Measurements from ENCODE around the gene STRBP. TPM values are rescaled to one million over a fixed set of nuclear protein-coding genes. Genes with fewer than 3 reads are reported as not detected.

Gene STRBP
- total and polyA plus RNA-seq, 9 of the 15 experiments (the other 6 are each of a cell fraction or from before 2014, with no cell fraction given), result 27.7 to 84.0 (median 70.2) TPM

- BruUV-seq (replicated peaks), result no TSS peak
- no peak for FAIRE-seq
- POLR2A ChIA-PET, result interaction anchor here (1.2 to 1.4 kb wide), 2 partner anchors 9 kb away, joined by 3 to 4 read pairs; no protein-coding TSS in a partner anchor
- Histone ChIP-seq H3K4me1 (replicated peaks in 1 of 2; ENCODE audit: control insufficient read depth in 2 of 2, insufficient read depth in 2 of 2, low read length in 2 of 2) (no peaks in the 10 kb centered on the region; a peak in 1 of 5 replicates), H3K36me3 (ENCODE audit: control insufficient read depth, insufficient read depth, low read length) (peaks cover 22% of the 10 kb centered on the region), H3K4me2 (ENCODE audit: insufficient read depth, low read length) (no peak overlapping the region), H3K79me2 (ENCODE audit: control insufficient read depth, insufficient read depth, low read length) (peaks cover 57% of the 10 kb centered on the region), H4K20me1 (replicated peaks; ENCODE audit: control insufficient read depth, insufficient read depth, low read length) (no peaks in the 10 kb centered on the region; the same call in 1 of the 2 replicates), H3K9me3 (replicated peaks; ENCODE audit: control insufficient read depth, insufficient read depth, low read depth, low read length) (no peaks in the 10 kb centered on the region), H3K4me3 (no peak overlapping the region), H2AFZ (ENCODE audit: low read depth, low read length) (no peak overlapping the region), H3K27ac (ENCODE audit: extremely low read depth, low read depth, low read length) (no peak overlapping the region), H3K27me3 (ENCODE audit: control insufficient read depth in 2 of 2, insufficient read depth in 2 of 2, low read length in 2 of 2) (no peaks in the 10 kb centered on the region), H3K9ac (ENCODE audit: insufficient read depth in 1 of 2, low read depth in 2 of 2, low read length in 2 of 2) (no peak overlapping the region), H3K9me1 (ENCODE audit: control insufficient read depth, insufficient read depth, low read length) (no peaks in the 10 kb centered on the region)
- intact Hi-C loops (cut with micrococcal nuclease), result no loop called here
- TF ChIP-seq PTTG1 (tag; IDR thresholded peaks at IDR 0.05; ENCODE audit: low read depth) (no peak), XRCC5 (IDR thresholded peaks at IDR 0.05; ENCODE audit: low read depth, low read length) (no peak), HINFP (tag; conservative IDR thresholded peaks at IDR 0.05; ENCODE audit: low read depth) (no peak), BACH1 (tag; IDR thresholded peaks at IDR 0.05) (no peak), HBP1 (CRISPR knock-in tag; IDR thresholded peaks at IDR 0.05) (no peak), ZNF217 (CRISPR knock-in tag; IDR thresholded peaks at IDR 0.05) (no peak), TRIM24 (IDR thresholded peaks at IDR 0.05) (no peak), TARDBP (IDR thresholded peaks at IDR 0.05) (no peak), ZNF121 (CRISPR knock-in tag; conservative IDR thresholded peaks at IDR 0.05) (no peak), RB1 (IDR thresholded peaks at IDR 0.05; ENCODE audit: low read depth) (no peak), DDX20 (tag; IDR thresholded peaks at IDR 0.05; ENCODE audit: low read depth) (no peak), ZNF197 (CRISPR knock-in tag; IDR thresholded peaks at IDR 0.05; ENCODE audit: low read depth) (no peak)
- CTCF ChIA-PET (ENCODE audit: low intra/inter-chr PET ratio), result no interaction called here
- ATAC-seq, result no peak
- 85% methylated on average over 3 of the region's 3 CpGs for WGBS (ENCODE audit: insufficient coverage, low coverage, missing lambda C conversion rate)
- in situ Hi-C loops (cut with MboI), result no loop called here
- DNase-seq (ENCODE audit: extremely low read depth in 1 of 4, low spot score in 3 of 4), result no peak
Observed at GRCh38 chr9:123232332-123232731, 36.1 kb downstream of the STRBP start.

Data from K562 (cell line).